GM18519 (cell line): ENCODE data around the gene ABLIM2.

Source experiments
- ATAC-seq: cut with Tn5 transposase; IDR thresholded peaks from one replicate; pipeline ENCODE4 v1.9.1; 2021; ENCODE audit warnings: mild to moderate bottlenecking, moderate library complexity; ENCODE audit not compliant: unreplicated experiment, low FRiP score

The ABLIM2 gene

DNA sequence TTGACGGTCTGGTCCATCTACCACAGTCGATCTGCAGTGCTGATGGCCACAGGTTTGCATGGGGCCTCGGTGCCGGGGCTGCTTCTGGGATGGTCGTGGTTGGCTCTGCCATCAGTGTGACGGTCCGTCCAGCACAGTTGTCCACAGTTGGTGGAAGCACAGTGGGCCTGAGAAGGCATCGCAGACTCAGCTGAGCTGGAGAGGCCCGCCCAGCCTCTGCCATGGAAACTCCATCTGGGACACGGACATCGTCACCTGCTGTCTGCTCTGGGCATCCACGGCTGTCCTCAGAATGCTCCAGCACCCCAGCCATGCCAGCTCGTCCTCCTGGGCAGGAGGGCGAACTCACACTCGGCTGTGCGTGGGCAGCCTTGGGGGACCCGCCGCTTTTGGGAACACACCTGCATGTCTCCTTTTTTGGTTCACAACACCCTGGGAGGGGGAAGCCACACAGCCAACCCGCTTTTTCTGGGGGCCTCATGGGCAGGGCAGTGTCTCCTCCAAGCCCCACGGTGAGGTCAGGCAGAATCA, 33.0 kb downstream of the ABLIM2 start:
- no peak for ATAC-seq

DNA sequence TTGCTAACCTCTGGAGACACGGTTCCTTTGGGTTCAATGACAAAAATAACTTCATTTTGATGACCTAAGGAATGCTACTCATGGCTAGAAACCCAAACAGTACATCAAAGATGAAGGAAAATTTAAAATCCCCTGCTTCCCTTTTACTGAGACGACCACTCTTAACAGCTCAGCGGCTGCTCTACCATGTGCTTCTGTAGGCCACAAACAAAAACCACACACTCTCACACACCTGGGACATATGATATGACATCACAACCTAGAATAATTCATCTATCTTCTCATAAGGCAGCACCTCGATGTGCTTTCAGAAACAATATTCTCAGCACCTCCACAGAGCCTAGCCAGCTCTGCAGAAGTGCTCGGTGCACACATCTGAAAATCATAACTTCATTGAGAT, 34.7 kb downstream of the ABLIM2 start:
- no peak for ATAC-seq

- ATAC-seq, result no peak
Measured at GRCh38 chr4:8123389-8123788, 35.2 kb downstream of the ABLIM2 start.

GRCh38 chr4:8122746-8123145, 35.9 kb downstream of the ABLIM2 start:
- no peak for ATAC-seq

- no peak for ATAC-seq
Measured at GRCh38 chr4:8121292-8122015, 37.2 kb downstream of the ABLIM2 start.

GRCh38 chr4:8120501-8120900, 38.1 kb downstream of the ABLIM2 start:
- ATAC-seq, result no peak

GRCh38 chr4:8119877-8120276, 38.7 kb downstream of the ABLIM2 start:
- ATAC-seq, result no peak

GRCh38 chr4:8118531-8118930, 40.1 kb downstream of the ABLIM2 start:
- ATAC-seq, result no peak

- no peak for ATAC-seq
Measured at GRCh38 chr4:8118035-8118434, 40.6 kb downstream of the ABLIM2 start.

GRCh38 chr4:8117278-8117682, 41.3 kb downstream of the ABLIM2 start:
- ATAC-seq, result no peak

- ATAC-seq, result no peak
Measured at GRCh38 chr4:8115916-8116315, 42.7 kb downstream of the ABLIM2 start.

- no peak for ATAC-seq
Measured at GRCh38 chr4:8115203-8115520, 43.5 kb downstream of the ABLIM2 start.

GRCh38 chr4:8114456-8115202, 44.0 kb downstream of the ABLIM2 start:
- no peak for ATAC-seq

- ATAC-seq, result no peak
Measured at GRCh38 chr4:8113611-8114377, 44.8 kb downstream of the ABLIM2 start.

GRCh38 chr4:8112672-8113071, 45.9 kb downstream of the ABLIM2 start:
- no peak for ATAC-seq

DNA sequence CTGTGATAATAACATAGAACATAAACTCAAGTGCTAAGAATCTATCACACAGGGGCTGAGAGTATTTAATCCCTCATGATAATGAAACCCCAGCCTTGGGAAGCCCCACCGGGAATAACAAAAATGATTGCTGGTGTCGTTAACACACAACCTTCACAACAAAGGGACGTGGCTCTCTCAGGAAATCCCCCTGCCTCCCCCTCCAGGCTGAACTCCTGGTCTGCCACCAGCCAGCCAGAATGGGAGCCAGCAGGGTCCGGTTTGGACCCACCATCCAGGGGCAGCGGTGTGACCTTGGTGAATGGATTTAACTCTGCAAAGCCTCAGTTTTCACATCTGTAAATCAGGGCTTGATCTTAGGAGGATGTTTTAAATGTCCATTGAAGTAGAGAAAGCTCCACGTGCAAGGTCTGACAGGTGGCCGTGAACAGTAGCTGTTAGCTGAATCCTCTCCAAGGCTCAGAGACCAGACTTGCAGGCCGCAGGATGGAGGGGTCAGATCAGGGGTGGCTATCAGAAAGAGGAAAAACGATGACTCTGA, 46.5 kb downstream of the ABLIM2 start:
- ATAC-seq, result no peak

DNA sequence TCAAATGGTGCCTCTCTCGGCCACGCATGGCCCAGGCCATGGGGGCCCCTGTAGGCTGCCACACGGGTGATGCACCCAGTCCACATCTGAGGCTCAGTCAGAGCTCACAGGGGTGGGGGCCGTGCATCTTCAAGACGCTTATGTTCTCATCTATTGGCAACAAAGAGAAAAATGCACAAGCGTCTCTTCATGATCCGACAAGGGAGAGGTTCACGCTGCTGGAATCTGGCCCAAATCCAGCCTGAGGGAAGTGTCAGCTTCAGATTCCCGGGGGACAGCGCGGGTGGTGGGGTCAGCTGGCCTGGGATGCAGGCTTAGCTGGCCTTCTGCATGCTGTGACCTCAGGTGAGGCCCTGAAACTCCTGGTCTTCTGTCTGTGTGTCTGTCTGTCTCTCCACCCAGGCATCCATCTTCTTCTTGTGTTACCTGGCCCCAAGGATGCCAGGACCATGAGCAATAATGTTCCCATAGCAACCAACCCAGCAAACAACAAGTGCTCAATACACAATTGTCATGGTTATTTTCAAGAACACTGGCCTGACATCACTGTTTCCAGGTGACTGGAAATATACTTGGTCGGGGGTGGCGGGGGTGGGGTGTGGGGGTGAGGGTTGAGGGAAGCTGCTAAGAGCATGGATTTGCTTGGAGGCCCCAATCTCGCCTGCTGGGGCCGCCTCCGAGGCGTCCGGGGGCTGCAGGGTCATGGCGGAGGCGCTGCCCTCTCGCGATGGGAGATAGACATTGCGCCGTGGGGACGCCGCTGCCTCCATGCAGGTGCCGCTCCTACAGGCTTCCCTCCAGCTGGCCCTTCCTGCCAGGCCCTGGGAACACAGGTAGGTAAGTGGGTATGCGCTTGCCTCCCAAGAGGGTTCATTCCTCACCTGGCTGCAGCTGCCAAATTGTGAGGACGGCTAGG, 48.3 kb downstream of the ABLIM2 start:
- no peak for ATAC-seq

- no peak for ATAC-seq
Measured at GRCh38 chr4:8109406-8110065, 49.1 kb downstream of the ABLIM2 start.

- ATAC-seq, result no peak
Measured at GRCh38 chr4:8108991-8109390, 49.6 kb downstream of the ABLIM2 start.
